ENCODE data around the gene BCL7C. TPM values are rescaled to one million over a fixed set of nuclear protein-coding genes. Genes with fewer than 3 reads are reported as not detected.

BCL7C gene
- total and polyA plus RNA-seq, 2 of the 13 experiments (the other 11 are each of a cell fraction or from before 2014, with no cell fraction given), result 17.7 to 33.8 TPM

DNA sequence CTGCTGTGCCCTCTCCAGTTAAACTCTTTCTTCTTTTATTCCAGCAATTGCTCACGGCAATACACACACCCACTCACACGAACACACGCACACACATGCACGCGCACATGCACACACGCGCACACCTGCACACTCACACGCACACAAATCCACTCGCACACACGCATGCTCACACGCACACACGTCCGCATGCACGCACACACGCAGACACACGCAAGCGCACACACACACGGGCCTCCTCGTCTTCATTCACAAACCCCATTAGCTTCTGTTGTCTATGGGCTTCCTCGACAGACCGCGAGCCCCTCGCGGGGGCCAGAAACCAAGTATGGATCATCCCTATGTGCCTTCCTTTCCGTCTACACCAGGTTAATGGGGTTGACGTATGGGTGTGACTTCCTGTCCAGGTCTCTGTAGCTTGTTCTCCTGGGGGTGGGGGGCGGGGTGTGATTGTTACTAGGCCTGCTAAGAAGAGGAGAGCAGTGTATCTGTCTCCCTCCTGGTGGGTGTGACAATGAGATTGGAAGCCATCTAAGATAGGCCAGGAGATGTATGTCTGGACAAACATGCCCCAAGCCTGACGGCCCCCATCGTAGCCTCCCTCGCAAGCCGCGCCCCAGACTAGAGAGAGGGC is 1.9 kb upstream of the BCL7C start:
- DNase-seq (ENCODE audit: low spot score), result no peak
- Histone ChIP-seq H3K9me3 (ENCODE audit: low read length) (no peaks in the 10 kb centered on the region), H3K27me3 (ENCODE audit: control insufficient read depth in 1 of 2, insufficient read depth in 2 of 2, low read length in 2 of 2) (no peaks in the 10 kb centered on the region), H3K27ac (ENCODE audit: extremely low read length, insufficient read depth, low read length) (peak overlapping the region; percentile 70), H2AFZ (ENCODE audit: low read length) (peak overlapping the region; percentile 35), H3K36me3 (replicated peaks in 1 of 2; ENCODE audit: control insufficient read depth in 1 of 2, insufficient read depth in 2 of 2, low read length in 2 of 2) (peaks cover 0 to 3% of the 10 kb centered on the region in 2 experiments; a peak in 2 of 5 replicates), H4K20me1 (ENCODE audit: insufficient read depth, low read length) (no peaks in the 10 kb centered on the region), H3K9ac (ENCODE audit: insufficient read depth, low read depth, low read length) (peak overlapping the region; percentile 70), H3K79me2 (ENCODE audit: insufficient read depth, low read length) (peaks cover 8% of the 10 kb centered on the region), H3K4me2 (ENCODE audit: low read depth, low read length) (peak overlapping the region; percentile 88), H3K4me1 (ENCODE audit: insufficient read depth, low read length) (peaks cover 74% of the 10 kb centered on the region), H3K4me3 (replicated peaks in 1 of 3; ENCODE audit: insufficient read depth in 1 of 3, low read depth in 2 of 3, low read length in 3 of 3) (peak overlapping the region; percentile 64 to 84 (median 64); a peak in 5 of 6 replicates)
- in situ Hi-C loops (cut with HindIII; ENCODE audit: extremely low pct_ligation_motif_present, low pct_unique_long_range_greater_than_20kb), result loop anchor here (10.0 kb wide), 1 partner anchor 51 kb away; no protein-coding TSS in a partner anchor
- FAIRE-seq, result no peak
- ATAC-seq, result no peak
- intact Hi-C loops (cut with micrococcal nuclease; ENCODE audit: unreplicated experiment), result loop anchor here (2.0 kb wide), 2 partner anchors 21 to 51 kb away; no protein-coding TSS in a partner anchor
- WGBS (ENCODE audit: low lambda C conversion rate), result 82% methylated on average over 29 of the region's 32 CpGs
- ChIA-PET CTCF (ENCODE audit: low intra/inter-chr PET ratio, low total read pairs) (no interaction called here), POLR2A (interaction anchor here (0.8 to 2.2 kb wide), 9 partner anchors 9 to 197 kb away, joined by 3 to 18 read pairs (median 3); partner anchors contain the start of gene SRCAP)
- BruUV-seq (replicated peaks), result no TSS peak
- TF ChIP-seq PHF21A (CRISPR knock-in tag; IDR thresholded peaks at IDR 0.05) (no peak), KLF6 (CRISPR knock-in tag; IDR thresholded peaks at IDR 0.05) (no peak), ZNF274 (CRISPR knock-in tag; IDR thresholded peaks at IDR 0.05) (0 out of 2 replicates have a peak, but pooled peaks have one; percentile 1), ZBTB38 (CRISPR knock-in tag; IDR thresholded peaks at IDR 0.05) (peak; percentile 90), POLR2G (IDR thresholded peaks at IDR 0.05; ENCODE audit: low read depth, low read length) (no peak), SMARCC2 (IDR thresholded peaks at IDR 0.05) (no peak), RFX3 (CRISPR knock-in tag; IDR thresholded peaks at IDR 0.05) (no peak), PRMT3 (CRISPR knock-in tag; IDR thresholded peaks at IDR 0.05; ENCODE audit: borderline replicate concordance, low read depth) (no peak), SPEN (CRISPR knock-in tag; IDR thresholded peaks at IDR 0.05; ENCODE audit: low read depth) (peak; percentile 15; the same call in 1 of the 2 replicates), POGZ (CRISPR knock-in tag; IDR thresholded peaks at IDR 0.05) (peak; percentile 38; the same call in 1 of the 2 replicates), ZNF788 (CRISPR knock-in tag; IDR thresholded peaks at IDR 0.05; ENCODE audit: borderline replicate concordance) (no peak), ZNF891 (CRISPR knock-in tag; IDR thresholded peaks at IDR 0.05) (no peak), ZMYM3 (CRISPR knock-in tag; IDR thresholded peaks at IDR 0.05) (0 out of 2 replicates have a peak, but pooled peaks have one; percentile 8), ERF (CRISPR knock-in tag; IDR thresholded peaks at IDR 0.05) (no peak), ARHGAP35 (CRISPR knock-in tag; IDR thresholded peaks at IDR 0.05; ENCODE audit: borderline replicate concordance) (0 out of 2 replicates have a peak, but pooled peaks have one; percentile 9)
- TF ChIP-seq, protein P1, sequence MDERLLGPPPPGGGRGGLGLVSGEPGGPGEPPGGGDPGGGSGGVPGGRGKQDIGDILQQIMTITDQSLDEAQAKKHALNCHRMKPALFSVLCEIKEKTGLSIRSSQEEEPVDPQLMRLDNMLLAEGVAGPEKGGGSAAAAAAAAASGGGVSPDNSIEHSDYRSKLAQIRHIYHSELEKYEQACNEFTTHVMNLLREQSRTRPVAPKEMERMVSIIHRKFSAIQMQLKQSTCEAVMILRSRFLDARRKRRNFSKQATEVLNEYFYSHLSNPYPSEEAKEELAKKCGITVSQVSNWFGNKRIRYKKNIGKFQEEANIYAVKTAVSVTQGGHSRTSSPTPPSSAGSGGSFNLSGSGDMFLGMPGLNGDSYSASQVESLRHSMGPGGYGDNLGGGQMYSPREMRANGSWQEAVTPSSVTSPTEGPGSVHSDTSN (CRISPR knock-in tag; IDR thresholded peaks at IDR 0.05), result no peak
- TF ChIP-seq, protein P2, sequence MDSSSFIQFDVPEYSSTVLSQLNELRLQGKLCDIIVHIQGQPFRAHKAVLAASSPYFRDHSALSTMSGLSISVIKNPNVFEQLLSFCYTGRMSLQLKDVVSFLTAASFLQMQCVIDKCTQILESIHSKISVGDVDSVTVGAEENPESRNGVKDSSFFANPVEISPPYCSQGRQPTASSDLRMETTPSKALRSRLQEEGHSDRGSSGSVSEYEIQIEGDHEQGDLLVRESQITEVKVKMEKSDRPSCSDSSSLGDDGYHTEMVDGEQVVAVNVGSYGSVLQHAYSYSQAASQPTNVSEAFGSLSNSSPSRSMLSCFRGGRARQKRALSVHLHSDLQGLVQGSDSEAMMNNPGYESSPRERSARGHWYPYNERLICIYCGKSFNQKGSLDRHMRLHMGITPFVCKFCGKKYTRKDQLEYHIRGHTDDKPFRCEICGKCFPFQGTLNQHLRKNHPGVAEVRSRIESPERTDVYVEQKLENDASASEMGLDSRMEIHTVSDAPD (CRISPR knock-in tag; IDR thresholded peaks at IDR 0.05), result no peak
- TF ChIP-seq, protein P3, sequence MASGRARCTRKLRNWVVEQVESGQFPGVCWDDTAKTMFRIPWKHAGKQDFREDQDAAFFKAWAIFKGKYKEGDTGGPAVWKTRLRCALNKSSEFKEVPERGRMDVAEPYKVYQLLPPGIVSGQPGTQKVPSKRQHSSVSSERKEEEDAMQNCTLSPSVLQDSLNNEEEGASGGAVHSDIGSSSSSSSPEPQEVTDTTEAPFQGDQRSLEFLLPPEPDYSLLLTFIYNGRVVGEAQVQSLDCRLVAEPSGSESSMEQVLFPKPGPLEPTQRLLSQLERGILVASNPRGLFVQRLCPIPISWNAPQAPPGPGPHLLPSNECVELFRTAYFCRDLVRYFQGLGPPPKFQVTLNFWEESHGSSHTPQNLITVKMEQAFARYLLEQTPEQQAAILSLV (CRISPR knock-in tag; IDR thresholded peaks at IDR 0.05; ENCODE audit: borderline replicate concordance), result peak; percentile 9; the same call in 1 of the 2 replicates
- TF ChIP-seq, protein P4, sequence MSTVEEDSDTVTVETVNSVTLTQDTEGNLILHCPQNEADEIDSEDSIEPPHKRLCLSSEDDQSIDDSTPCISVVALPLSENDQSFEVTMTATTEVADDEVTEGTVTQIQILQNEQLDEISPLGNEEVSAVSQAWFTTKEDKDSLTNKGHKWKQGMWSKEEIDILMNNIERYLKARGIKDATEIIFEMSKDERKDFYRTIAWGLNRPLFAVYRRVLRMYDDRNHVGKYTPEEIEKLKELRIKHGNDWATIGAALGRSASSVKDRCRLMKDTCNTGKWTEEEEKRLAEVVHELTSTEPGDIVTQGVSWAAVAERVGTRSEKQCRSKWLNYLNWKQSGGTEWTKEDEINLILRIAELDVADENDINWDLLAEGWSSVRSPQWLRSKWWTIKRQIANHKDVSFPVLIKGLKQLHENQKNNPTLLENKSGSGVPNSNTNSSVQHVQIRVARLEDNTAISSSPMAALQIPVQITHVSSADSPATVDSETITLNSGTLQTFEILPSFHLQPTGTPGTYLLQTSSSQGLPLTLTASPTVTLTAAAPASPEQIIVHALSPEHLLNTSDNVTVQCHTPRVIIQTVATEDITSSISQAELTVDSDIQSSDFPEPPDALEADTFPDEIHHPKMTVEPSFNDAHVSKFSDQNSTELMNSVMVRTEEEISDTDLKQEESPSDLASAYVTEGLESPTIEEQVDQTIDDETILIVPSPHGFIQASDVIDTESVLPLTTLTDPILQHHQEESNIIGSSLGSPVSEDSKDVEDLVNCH (CRISPR knock-in tag; IDR thresholded peaks at IDR 0.05), result no peak

Measured in HepG2 (cell line).